Caco-2 (cell line): ENCODE data around the gene HSPA12A. TPM values are rescaled to one million over a fixed set of nuclear protein-coding genes. Genes with fewer than 3 reads are reported as not detected.

ENCODE experiments used
- BruUV-seq: library from RNA; stranded (reverse); fragments of 400-500 nt; replicated peaks from 2 replicates; lab custom pipeline; 2021; lab: Mats Ljungman, UMichigan
- CTCF ChIA-PET: fragments of 300-600 bp; sonication (Branson Sonifier 250); formaldehyde crosslinking; loops from one replicate; lab custom pipeline; 2022; ENCODE audit warnings: antibody characterized with exemption; lab: Charles Lee
- POLR2A ChIA-PET: fragments of 300-600 bp; sonication (Branson Sonifier 250); formaldehyde crosslinking; loops from one replicate; lab custom pipeline; 2022; ENCODE audit warnings: antibody characterized with exemption; lab: Charles Lee
- DNase-seq, 2 experiments: peaks; one replicate each; pipeline versions ENCODE4 v3.0.0 to v3.0.0-alpha.2; 2020 to 2022
- H3K27me3 ChIP-seq: replicated peaks from 2 replicates; pipeline ENCODE4 v1.6.0; 2011; ENCODE audit warnings: low read length; ENCODE audit not compliant: control insufficient read depth, insufficient read depth
- H3K36me3 ChIP-seq: 2 replicates; pipeline ENCODE4 v1.5.1; 2011; ENCODE audit warnings: low read length; ENCODE audit not compliant: control insufficient read depth, insufficient read depth
- H3K4me1 ChIP-seq: fragments of 250-450 bp; sonication (Bioruptor Pico); 2 replicates; pipeline ENCODE4 v1.5.1; 2020; ENCODE audit warnings: mild to moderate bottlenecking
- H3K4me3 ChIP-seq: 2 replicates; pipeline ENCODE4 v1.5.1; 2011; ENCODE audit warnings: low read depth, mild to moderate bottlenecking, control low read depth, low read length
- H3K9me3 ChIP-seq: fragments of 250-450 bp; sonication (Bioruptor Pico); 2 replicates; pipeline ENCODE4 v1.5.1; 2020; ENCODE audit warnings: mild to moderate bottlenecking, moderate library complexity
- H3K27ac Mint-ChIP-seq: one replicate; pipeline ENCODE4 v1.8.0; 2022; ENCODE audit warnings: mixed read lengths; ENCODE audit not compliant: unreplicated experiment
- H3K27me3 Mint-ChIP-seq: one replicate; pipeline ENCODE4 v1.8.0; 2022; ENCODE audit warnings: mixed read lengths; ENCODE audit not compliant: insufficient read depth, unreplicated experiment
- H3K36me3 Mint-ChIP-seq: one replicate; pipeline ENCODE4 v1.8.0; 2022; ENCODE audit warnings: mild to moderate bottlenecking, mixed read lengths; ENCODE audit not compliant: insufficient read depth, unreplicated experiment
- H3K4me1 Mint-ChIP-seq: one replicate; pipeline ENCODE4 v1.8.0; 2022; ENCODE audit warnings: low read depth, mixed read lengths; ENCODE audit not compliant: unreplicated experiment
- H3K4me3 Mint-ChIP-seq: one replicate; pipeline ENCODE4 v1.8.0; 2022; ENCODE audit warnings: mild to moderate bottlenecking, moderate library complexity, mixed read lengths; ENCODE audit not compliant: unreplicated experiment
- H3K9me3 Mint-ChIP-seq: one replicate; pipeline ENCODE4 v1.8.0; 2022; ENCODE audit warnings: mixed read lengths; ENCODE audit not compliant: unreplicated experiment
- CTCF ChIP-seq, 2 experiments: fragments of 200-600 bp in 1 of 2; IDR thresholded peaks; 1 replicate in 1 of 2; 2 replicates in 1 of 2; pipeline versions ENCODE4 v1.5.1 to v1.8.0; 2011 to 2022; ENCODE audit warnings: antibody characterized with exemption in 1 of 2, control low read depth in 1 of 2, inconsistent platforms in 1 of 2, low read depth in 1 of 2, low read length in 1 of 2, mild to moderate bottlenecking in 1 of 2, moderate library complexity in 1 of 2; ENCODE audit not compliant: insufficient read depth in 1 of 2, severe bottlenecking in 1 of 2, unreplicated experiment in 1 of 2
- intact Hi-C: fragments of 100-400 bp; cut with micrococcal nuclease; formaldehyde crosslinking; loops from one replicate; pipeline ENCODE4 v1.10.0; 2022; ENCODE audit not compliant: unreplicated experiment
- total RNA-seq: library from RNA; stranded (reverse); gene quantifications from 2 replicates; pipeline ENCODE4 v1.2.3, GENCODE V29; 2022

The HSPA12A gene
- total RNA-seq, 1 experiment from 2014 or later = 27.0 TPM

DNA sequence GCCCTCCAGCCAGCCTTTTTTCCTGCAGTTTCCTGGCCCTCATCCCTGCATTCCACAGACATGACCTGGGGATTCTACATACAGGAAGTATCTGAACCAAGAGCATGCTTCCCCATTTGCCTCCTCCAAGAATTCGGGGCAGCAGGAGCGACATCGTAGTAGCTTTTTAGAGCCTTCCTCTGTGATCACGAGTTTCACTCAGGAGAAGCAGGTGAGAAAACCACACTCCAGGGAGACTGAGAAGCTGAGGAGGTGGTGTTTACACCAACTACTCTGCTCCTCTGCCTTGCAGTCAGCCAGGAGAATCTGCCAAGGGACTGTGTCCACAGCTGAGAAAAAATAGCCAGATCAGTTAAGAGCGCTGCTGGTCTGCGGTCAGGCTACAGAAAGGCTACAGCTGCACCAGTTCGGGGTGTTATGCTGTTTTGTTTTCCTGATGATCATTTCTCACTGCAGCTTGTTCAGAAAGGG, 54.1 kb downstream of the HSPA12A start:
- Histone ChIP-seq H3K4me3 (no peak overlapping the region), H3K9me3 (no peaks in the 10 kb centered on the region), H3K27me3 (no peaks in the 10 kb centered on the region), H3K36me3 (peaks cover 1% of the 10 kb centered on the region), H3K4me1 (no peaks in the 10 kb centered on the region)
- H3K27me3 Mint-ChIP-seq = no peaks in the 10 kb centered on the region
- no peak overlapping the region for H3K27ac Mint-ChIP-seq
- POLR2A ChIA-PET = no interaction called here
- CTCF ChIA-PET = no interaction called here
- H3K4me3 Mint-ChIP-seq = no peak overlapping the region
- peaks cover 8% of the 10 kb centered on the region for H3K36me3 Mint-ChIP-seq
- no peaks in the 10 kb centered on the region for H3K4me1 Mint-ChIP-seq
- intact Hi-C loops = no loop called here
- no peak for TF ChIP-seq CTCF (IDR thresholded peaks at IDR 0.05; ENCODE audit: insufficient read depth in 1 of 2, low read depth in 1 of 2, low read length in 1 of 2, severe bottlenecking in 1 of 2, unreplicated experiment in 1 of 2)
- H3K9me3 Mint-ChIP-seq = no peaks in the 10 kb centered on the region
- DNase-seq = no peak
- no TSS peak for BruUV-seq

- ChIA-PET CTCF (no interaction called here), POLR2A (no interaction called here)
- H3K4me1 ChIP-seq = no peaks in the 10 kb centered on the region
- Mint-ChIP-seq H3K27me3 (no peaks in the 10 kb centered on the region), H3K4me1 (no peaks in the 10 kb centered on the region), H3K4me3 (no peak overlapping the region), H3K27ac (no peak overlapping the region), H3K36me3 (peaks cover 13% of the 10 kb centered on the region), H3K9me3 (no peaks in the 10 kb centered on the region)
- no peaks in the 10 kb centered on the region for H3K9me3 ChIP-seq
- no TSS peak for BruUV-seq
- no peak overlapping the region for H3K4me3 ChIP-seq
- H3K27me3 ChIP-seq = no peaks in the 10 kb centered on the region
- intact Hi-C loops = no loop called here
- DNase-seq = no peak
- no peak for TF ChIP-seq CTCF (IDR thresholded peaks at IDR 0.05; ENCODE audit: insufficient read depth in 1 of 2, low read depth in 1 of 2, low read length in 1 of 2, severe bottlenecking in 1 of 2, unreplicated experiment in 1 of 2)
- H3K36me3 ChIP-seq = no peaks in the 10 kb centered on the region; the same call in 1 of the 2 replicates
Observed at GRCh38 chr10:116687633-116688032, 54.7 kb downstream of the HSPA12A start.

- TF ChIP-seq CTCF (IDR thresholded peaks at IDR 0.05; ENCODE audit: insufficient read depth in 1 of 2, low read depth in 1 of 2, low read length in 1 of 2, severe bottlenecking in 1 of 2, unreplicated experiment in 1 of 2) = no peak
- H3K36me3 ChIP-seq = no peaks in the 10 kb centered on the region; the same call in 1 of the 2 replicates
- BruUV-seq = no TSS peak
- no peaks in the 10 kb centered on the region for H3K4me1 ChIP-seq
- H3K4me3 ChIP-seq = no peak overlapping the region
- CTCF ChIA-PET = no interaction called here
- no peak overlapping the region for H3K4me3 Mint-ChIP-seq
- no peaks in the 10 kb centered on the region for H3K9me3 ChIP-seq
- no peaks in the 10 kb centered on the region for H3K9me3 Mint-ChIP-seq
- H3K36me3 Mint-ChIP-seq = peaks cover 6% of the 10 kb centered on the region
- DNase-seq = no peak
- H3K27ac Mint-ChIP-seq = no peak overlapping the region
- H3K4me1 Mint-ChIP-seq = no peaks in the 10 kb centered on the region
- intact Hi-C loops = no loop called here
- H3K27me3 ChIP-seq = no peaks in the 10 kb centered on the region
- no peaks in the 10 kb centered on the region for H3K27me3 Mint-ChIP-seq
- POLR2A ChIA-PET = no interaction called here
Observed at GRCh38 chr10:116686632-116687031, 55.7 kb downstream of the HSPA12A start.
